Fibroblast of lung (primary cell): Measurements from ENCODE around the gene CPM. TPM values are rescaled to one million over a fixed set of nuclear protein-coding genes. Genes with fewer than 3 reads are reported as not detected.

ENCODE experiments used
- DNase-seq, 2 donors: peaks; one replicate each; pipeline versions ENCODE4 v3.0.0 to v3.0.0-alpha.2; 2010; ENCODE audit warnings: low read depth in 2 of 2
- H2AFZ ChIP-seq: 2 replicates; pipeline ENCODE4 v1.5.1; 2012; ENCODE audit warnings: low read length, control low read depth, inconsistent platforms
- H3K27ac ChIP-seq: 2 replicates; pipeline ENCODE4 v1.5.1; 2011; ENCODE audit warnings: low read length, control low read depth; ENCODE audit not compliant: insufficient read depth
- H3K27me3 ChIP-seq: 2 replicates; pipeline ENCODE4 v1.5.1; 2011; ENCODE audit warnings: mild to moderate bottlenecking, low read length; ENCODE audit not compliant: control insufficient read depth, insufficient read depth
- H3K36me3 ChIP-seq: 2 replicates; pipeline ENCODE4 v1.5.1; 2011; ENCODE audit warnings: low read length; ENCODE audit not compliant: control insufficient read depth, insufficient read depth
- H3K4me1 ChIP-seq: 2 replicates; pipeline ENCODE4 v1.5.1; 2011; ENCODE audit warnings: low read length; ENCODE audit not compliant: control insufficient read depth, insufficient read depth; ENCODE audit errors: extremely low read depth
- H3K4me2 ChIP-seq: 2 replicates; pipeline ENCODE4 v1.5.1; 2011; ENCODE audit warnings: low read length, control low read depth; ENCODE audit not compliant: insufficient read depth; ENCODE audit errors: extremely low read depth
- H3K4me3 ChIP-seq, 4 experiments: fragments of 200-600 bp in 1 of 4; sonication (generic) in 1 of 4; replicated peaks in 1 of 4; 2 replicates each; pipeline ENCODE4 v1.5.1; 2011 to 2016; ENCODE audit warnings: low read length in 4 of 4, low read depth in 3 of 4, mild to moderate bottlenecking in 3 of 4, control low read depth in 2 of 4, inconsistent platforms in 1 of 4, mixed read lengths in 1 of 4; ENCODE audit not compliant: insufficient read depth in 1 of 4; ENCODE audit errors: control extremely low read depth in 1 of 4
- H3K79me2 ChIP-seq: 2 replicates; pipeline ENCODE4 v1.5.1; 2012; ENCODE audit warnings: mild to moderate bottlenecking, low read length, inconsistent platforms; ENCODE audit not compliant: control insufficient read depth, insufficient read depth
- H3K9ac ChIP-seq: 2 replicates; pipeline ENCODE4 v1.5.1; 2011; ENCODE audit warnings: mild to moderate bottlenecking, low read length, control low read depth; ENCODE audit not compliant: insufficient read depth
- H3K9me3 ChIP-seq: 2 replicates; pipeline ENCODE4 v1.5.1; 2012; ENCODE audit warnings: low read depth, low read length; ENCODE audit not compliant: control insufficient read depth, insufficient read depth
- H4K20me1 ChIP-seq: 2 replicates; pipeline ENCODE4 v1.5.1; 2011; ENCODE audit warnings: low read length; ENCODE audit not compliant: control insufficient read depth, insufficient read depth; ENCODE audit errors: extremely low read depth
- CTCF ChIP-seq, 2 donors: IDR thresholded peaks in 1 of 2; conservative IDR thresholded peaks in 1 of 2; 1 replicate in 1 of 2; 2 replicates in 1 of 2; pipeline ENCODE4 v1.5.1; 2011 to 2012; ENCODE audit warnings: low read length in 2 of 2, control low read depth in 1 of 2, inconsistent platforms in 1 of 2, low read depth in 1 of 2, mild to moderate bottlenecking in 1 of 2
- EZH2 ChIP-seq: IDR thresholded peaks from 2 replicates; pipeline ENCODE4 v1.5.1; 2012; ENCODE audit warnings: low read length, control low read depth, mild to moderate bottlenecking; ENCODE audit errors: missing control alignments
- polyA plus RNA-seq, 2 donors: library from polyadenylated mRNA; depleted of rRNA in 1 of 2; stranded (reverse) in 1 of 2; unstranded in 1 of 2; fragments of >200 nt; gene quantifications; 2 replicates each; pipeline ENCODE4 v1.2.1, GENCODE V29; 2011 to 2012; ENCODE audit warnings: missing spikeins in 1 of 2
- total RNA-seq: library from RNA; depleted of rRNA; stranded (reverse); fragments of >200 nt; gene quantifications from 2 replicates; pipeline ENCODE4 v1.2.1, GENCODE V29; 2014

Gene CPM
- total and polyA plus RNA-seq, 2 donors (not counting 1 experiment from before 2014, with no cell fraction given): 5.3 to 23.5 TPM

GRCh38 chr12:68831751-68832503 is 101.0 kb downstream of the CPM start:
- Histone ChIP-seq H3K9ac (no peak overlapping the region), H3K4me3 (no peak overlapping the region), H2AFZ (no peak overlapping the region), H3K9me3 (no peaks in the 10 kb centered on the region), H3K27me3 (no peaks in the 10 kb centered on the region), H3K4me2 (no peak overlapping the region), H3K79me2 (peaks cover 8% of the 10 kb centered on the region), H4K20me1 (no peaks in the 10 kb centered on the region), H3K4me1 (no peaks in the 10 kb centered on the region), H3K36me3 (peaks cover 10% of the 10 kb centered on the region), H3K27ac (no peak overlapping the region)
- DNase-seq: no peak
- TF ChIP-seq CTCF (conservative IDR thresholded peaks at IDR 0.05 in 1 of 2, IDR thresholded peaks at IDR 0.05 in 1 of 2; ENCODE audit: low read depth in 1 of 2, low read length in 2 of 2): no peak

GRCh38 chr12:68831272-68831671 is 101.7 kb downstream of the CPM start:
- no peaks in the 10 kb centered on the region for H3K27me3 ChIP-seq
- H3K4me3 ChIP-seq: no peak overlapping the region
- no peaks in the 10 kb centered on the region for H3K4me1 ChIP-seq
- H3K4me2 ChIP-seq: no peak overlapping the region
- H3K79me2 ChIP-seq: peaks cover 8% of the 10 kb centered on the region
- H4K20me1 ChIP-seq: no peaks in the 10 kb centered on the region
- H3K27ac ChIP-seq: no peak overlapping the region
- H3K9ac ChIP-seq: no peak overlapping the region
- peaks cover 8% of the 10 kb centered on the region for H3K36me3 ChIP-seq
- no peak overlapping the region for H2AFZ ChIP-seq
- TF ChIP-seq CTCF (conservative IDR thresholded peaks at IDR 0.05 in 1 of 2, IDR thresholded peaks at IDR 0.05 in 1 of 2; ENCODE audit: low read depth in 1 of 2, low read length in 2 of 2) (no peak), EZH2 (no peak)
- H3K9me3 ChIP-seq: no peaks in the 10 kb centered on the region
- no peak for DNase-seq

- peaks cover 4% of the 10 kb centered on the region for H3K36me3 ChIP-seq
- no peak overlapping the region for H3K9ac ChIP-seq
- TF ChIP-seq CTCF (conservative IDR thresholded peaks at IDR 0.05 in 1 of 2, IDR thresholded peaks at IDR 0.05 in 1 of 2; ENCODE audit: low read depth in 1 of 2, low read length in 2 of 2): no peak
- no peak for TF ChIP-seq EZH2
- peaks cover 9% of the 10 kb centered on the region for H3K79me2 ChIP-seq
- no peak overlapping the region for H3K4me3 ChIP-seq
- DNase-seq: no peak
- H3K4me2 ChIP-seq: no peak overlapping the region
- H3K27me3 ChIP-seq: no peaks in the 10 kb centered on the region
- no peak overlapping the region for H3K27ac ChIP-seq
- H4K20me1 ChIP-seq: no peaks in the 10 kb centered on the region
- H2AFZ ChIP-seq: no peak overlapping the region
- no peaks in the 10 kb centered on the region for H3K4me1 ChIP-seq
- no peaks in the 10 kb centered on the region for H3K9me3 ChIP-seq
These were observed 104.3 kb downstream of the CPM start for GRCh38 chr12:68828672-68829068.
